Keratinocyte (primary cell): Measurements from ENCODE around the gene NLRP14. TPM values are rescaled to one million over a fixed set of nuclear protein-coding genes. Genes with fewer than 3 reads are reported as not detected.

ENCODE experiments used
- DNase-seq: peaks from one replicate; pipeline ENCODE4 v3.0.0-alpha.2; 2011; ENCODE audit warnings: low read depth, missing footprints, low spot score
- FAIRE-seq: peaks from 2 replicates; lab custom pipeline; 2011; peaks lifted over from hg19 to GRCh38; lab: Jason Lieb, UNC
- H2AFZ ChIP-seq: 2 replicates; pipeline ENCODE4 v1.6.0; 2012; ENCODE audit warnings: low read length, control low read depth, inconsistent platforms; ENCODE audit not compliant: control insufficient read depth
- H3K27ac ChIP-seq: 2 replicates; pipeline ENCODE4 v1.5.1; 2011; ENCODE audit warnings: low read length; ENCODE audit not compliant: control insufficient read depth, insufficient read depth
- H3K27me3 ChIP-seq: 3 replicates; pipeline ENCODE4 v1.6.0; 2011; ENCODE audit warnings: low read length; ENCODE audit not compliant: control insufficient read depth, insufficient read depth; ENCODE audit errors: extremely low read depth
- H3K36me3 ChIP-seq, 2 experiments: 2 replicates in 1 of 2; 3 replicates in 1 of 2; pipeline ENCODE4 v1.5.1; 2011; ENCODE audit warnings: low read length in 2 of 2, mild to moderate bottlenecking in 1 of 2; ENCODE audit not compliant: control insufficient read depth in 2 of 2, insufficient read depth in 2 of 2; ENCODE audit errors: extremely low read depth in 1 of 2
- H3K4me1 ChIP-seq: 3 replicates; pipeline ENCODE4 v1.5.1; 2011; ENCODE audit warnings: low read length; ENCODE audit not compliant: control insufficient read depth, insufficient read depth; ENCODE audit errors: extremely low read depth
- H3K4me2 ChIP-seq: 3 replicates; pipeline ENCODE4 v1.6.0; 2011; ENCODE audit warnings: low read depth, low read length; ENCODE audit not compliant: control insufficient read depth, insufficient read depth; ENCODE audit errors: extremely low read depth
- H3K4me3 ChIP-seq, 3 experiments: fragments of 200-600 bp in 1 of 3; sonication (generic) in 1 of 3; 2 replicates in 2 of 3; 3 replicates in 1 of 3; pipeline ENCODE4 v1.5.1; 2011 to 2016; ENCODE audit warnings: low read length in 3 of 3, mild to moderate bottlenecking in 3 of 3, control low read depth in 2 of 3, inconsistent platforms in 1 of 3, low read depth in 1 of 3, mixed read lengths in 1 of 3, mixed run types in 1 of 3, moderate library complexity in 1 of 3; ENCODE audit not compliant: control insufficient read depth in 2 of 3, insufficient read depth in 2 of 3; ENCODE audit errors: extremely low read depth in 1 of 3
- H3K79me2 ChIP-seq: 2 replicates; pipeline ENCODE4 v1.6.0; 2012; ENCODE audit warnings: low read length; ENCODE audit not compliant: control insufficient read depth, insufficient read depth
- H3K9ac ChIP-seq: 3 replicates; pipeline ENCODE4 v1.6.0; 2011; ENCODE audit warnings: low read length; ENCODE audit not compliant: control insufficient read depth, insufficient read depth; ENCODE audit errors: extremely low read depth
- H3K9me1 ChIP-seq: 3 replicates; pipeline ENCODE4 v1.6.0; 2011; ENCODE audit warnings: low read length; ENCODE audit not compliant: control insufficient read depth, insufficient read depth; ENCODE audit errors: extremely low read depth
- H3K9me3 ChIP-seq: 2 replicates; pipeline ENCODE4 v1.5.1; 2012; ENCODE audit warnings: low read depth, low read length; ENCODE audit not compliant: control insufficient read depth
- H4K20me1 ChIP-seq: 3 replicates; pipeline ENCODE4 v1.6.0; 2011; ENCODE audit warnings: low read length; ENCODE audit not compliant: control insufficient read depth, insufficient read depth; ENCODE audit errors: extremely low read depth
- EZH2 ChIP-seq: IDR thresholded peaks from one replicate; pipeline ENCODE4 v1.6.1; 2012; ENCODE audit warnings: inconsistent platforms, mild to moderate bottlenecking, low read length, moderate library complexity
- dilution Hi-C: fragments of 300-500 bp; cut with MboI; formaldehyde crosslinking; loops from one replicate; pipeline ENCODE4 v1.7.0; 2020; ENCODE audit warnings: low sequenced_read_pairs; ENCODE audit not compliant: extremely low pct_ligation_motif_present
- polyA plus RNA-seq, 5 experiments: library from polyadenylated mRNA; depleted of rRNA in 3 of 5; stranded (reverse) in 3 of 5; stranded (forward) in 1 of 5; unstranded in 1 of 5; fragments of >200 nt; gene quantifications; 1 replicate in 1 of 5; 2 replicates in 3 of 5; 3 replicates in 1 of 5; pipeline versions ENCODE4 v1.2.1 to v1.2.3, GENCODE V29; 2011 to 2012; ENCODE audit warnings: missing spikeins in 2 of 5, low read depth in 1 of 5, low replicate concordance in 1 of 5
- TF ChIP-seq, protein P1 (sequence below), 3 experiments: IDR thresholded peaks in 1 of 3; conservative IDR thresholded peaks in 1 of 3; optimal IDR thresholded peaks in 1 of 3; 2 replicates in 2 of 3; 3 replicates in 1 of 3; pipeline versions ENCODE3 to v1.5.1; 2011; ENCODE audit warnings: low read length in 3 of 3, mild to moderate bottlenecking in 3 of 3, moderate library complexity in 2 of 3, control low read depth in 1 of 3, inconsistent platforms in 1 of 3; ENCODE audit not compliant: insufficient read depth in 2 of 3; ENCODE audit errors: extremely low read depth in 1 of 3

The NLRP14 gene
- polyA plus RNA-seq, 1 donor (not counting 4 experiments of a cell fraction or from before 2014, with no cell fraction given): 0.03 TPM

DNA sequence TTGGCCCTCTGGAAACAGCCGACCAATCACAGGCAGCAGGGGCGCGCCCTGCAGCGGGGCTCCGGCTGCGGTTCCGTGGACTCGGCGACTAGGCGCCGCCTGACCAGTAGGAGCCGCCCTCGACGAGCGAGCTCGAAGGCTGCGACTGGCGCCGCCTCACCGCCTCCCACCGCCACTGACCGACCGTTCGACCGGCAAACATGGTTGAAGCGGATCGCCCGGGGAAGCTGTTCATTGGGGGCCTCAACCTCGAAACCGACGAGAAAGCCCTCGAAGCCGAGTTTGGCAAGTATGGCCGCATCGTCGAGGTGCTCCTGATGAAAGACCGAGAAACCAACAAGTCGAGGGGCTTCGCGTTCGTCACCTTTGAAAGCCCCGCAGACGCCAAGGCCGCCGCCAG is 68.6 kb downstream of the NLRP14 start, which contains the start of gene RBMXL2:
TSS of gene RBMXL2 (plus strand) at position 78 of the 400 bp plus-strand sequence. CDS start at position 201, 123 bp downstream.
- H3K9me3 ChIP-seq: no peaks in the 10 kb centered on the region
- TF ChIP-seq, protein P1, sequence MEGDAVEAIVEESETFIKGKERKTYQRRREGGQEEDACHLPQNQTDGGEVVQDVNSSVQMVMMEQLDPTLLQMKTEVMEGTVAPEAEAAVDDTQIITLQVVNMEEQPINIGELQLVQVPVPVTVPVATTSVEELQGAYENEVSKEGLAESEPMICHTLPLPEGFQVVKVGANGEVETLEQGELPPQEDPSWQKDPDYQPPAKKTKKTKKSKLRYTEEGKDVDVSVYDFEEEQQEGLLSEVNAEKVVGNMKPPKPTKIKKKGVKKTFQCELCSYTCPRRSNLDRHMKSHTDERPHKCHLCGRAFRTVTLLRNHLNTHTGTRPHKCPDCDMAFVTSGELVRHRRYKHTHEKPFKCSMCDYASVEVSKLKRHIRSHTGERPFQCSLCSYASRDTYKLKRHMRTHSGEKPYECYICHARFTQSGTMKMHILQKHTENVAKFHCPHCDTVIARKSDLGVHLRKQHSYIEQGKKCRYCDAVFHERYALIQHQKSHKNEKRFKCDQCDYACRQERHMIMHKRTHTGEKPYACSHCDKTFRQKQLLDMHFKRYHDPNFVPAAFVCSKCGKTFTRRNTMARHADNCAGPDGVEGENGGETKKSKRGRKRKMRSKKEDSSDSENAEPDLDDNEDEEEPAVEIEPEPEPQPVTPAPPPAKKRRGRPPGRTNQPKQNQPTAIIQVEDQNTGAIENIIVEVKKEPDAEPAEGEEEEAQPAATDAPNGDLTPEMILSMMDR (optimal IDR thresholded peaks at IDR 0.05 in 1 of 3, IDR thresholded peaks at IDR 0.05 in 1 of 3, conservative IDR thresholded peaks at IDR 0.05 in 1 of 3; ENCODE audit: extremely low read depth in 1 of 3, insufficient read depth in 2 of 3, low read length in 3 of 3): no peak
- no peak for TF ChIP-seq EZH2
- no peak within 1 kb of the TSS for H2AFZ ChIP-seq
- DNase-seq (no peak), FAIRE-seq (no peak)
- no peak within 1 kb of the TSS for H3K9ac ChIP-seq
- H3K27ac ChIP-seq: no peak within 1 kb of the TSS
- no peaks in the 10 kb centered on the region for H3K4me1 ChIP-seq
- H3K36me3 ChIP-seq: no peaks in the 10 kb centered on the region
- H3K4me3 ChIP-seq: no peak within 1 kb of the TSS
- H3K9me1 ChIP-seq: no peaks in the 10 kb centered on the region
- dilution Hi-C loops: no loop called here
- no peak within 1 kb of the TSS for H3K4me2 ChIP-seq
- H3K27me3 ChIP-seq: peaks cover 4% of the 10 kb centered on the region
- no peaks in the 10 kb centered on the region for H4K20me1 ChIP-seq
- H3K79me2 ChIP-seq: no peaks in the 10 kb centered on the region

DNA sequence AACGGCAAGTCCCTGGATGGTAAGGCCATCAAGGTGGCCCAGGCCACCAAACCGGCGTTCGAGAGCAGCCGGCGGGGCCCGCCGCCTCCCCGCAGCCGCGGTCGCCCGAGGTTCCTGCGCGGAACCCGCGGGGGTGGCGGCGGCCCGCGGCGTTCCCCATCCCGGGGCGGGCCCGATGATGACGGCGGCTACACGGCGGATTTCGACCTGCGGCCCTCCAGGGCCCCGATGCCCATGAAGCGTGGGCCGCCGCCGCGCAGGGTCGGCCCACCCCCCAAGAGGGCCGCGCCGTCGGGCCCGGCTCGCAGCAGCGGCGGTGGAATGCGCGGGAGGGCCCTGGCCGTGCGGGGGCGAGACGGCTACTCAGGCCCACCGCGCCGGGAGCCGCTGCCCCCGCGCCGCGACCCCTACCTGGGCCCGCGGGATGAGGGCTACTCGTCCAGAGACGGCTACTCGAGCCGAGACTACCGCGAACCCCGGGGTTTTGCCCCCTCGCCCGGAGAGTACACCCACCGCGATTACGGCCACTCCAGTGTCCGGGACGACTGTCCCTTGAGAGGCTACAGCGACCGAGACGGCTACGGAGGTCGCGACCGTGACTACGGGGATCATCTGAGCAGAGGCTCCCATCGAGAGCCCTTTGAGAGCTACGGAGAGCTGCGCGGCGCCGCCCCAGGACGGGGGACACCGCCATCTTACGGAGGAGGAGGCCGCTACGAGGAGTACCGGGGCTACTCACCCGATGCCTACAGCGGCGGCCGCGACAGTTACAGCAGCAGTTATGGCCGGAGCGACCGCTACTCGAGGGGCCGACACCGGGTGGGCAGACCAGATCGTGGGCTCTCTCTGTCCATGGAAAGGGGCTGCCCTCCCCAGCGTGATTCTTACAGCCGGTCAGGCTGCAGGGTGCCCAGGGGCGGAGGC is 69.3 kb downstream of the NLRP14 start:
- no peak overlapping the region for H3K9ac ChIP-seq
- no peaks in the 10 kb centered on the region for H4K20me1 ChIP-seq
- no peak overlapping the region for H3K4me2 ChIP-seq
- H3K27me3 ChIP-seq: peaks cover 4% of the 10 kb centered on the region
- no peak overlapping the region for H3K27ac ChIP-seq
- no peaks in the 10 kb centered on the region for H3K79me2 ChIP-seq
- H3K4me3 ChIP-seq: no peak overlapping the region
- DNase-seq (no peak), FAIRE-seq (no peak)
- H2AFZ ChIP-seq: no peak overlapping the region
- H3K9me3 ChIP-seq: no peaks in the 10 kb centered on the region
- dilution Hi-C loops: no loop called here
- no peaks in the 10 kb centered on the region for H3K9me1 ChIP-seq
- H3K4me1 ChIP-seq: no peaks in the 10 kb centered on the region
- no peaks in the 10 kb centered on the region for H3K36me3 ChIP-seq
- TF ChIP-seq, protein P1 (optimal IDR thresholded peaks at IDR 0.05 in 1 of 3, IDR thresholded peaks at IDR 0.05 in 1 of 3, conservative IDR thresholded peaks at IDR 0.05 in 1 of 3; ENCODE audit: extremely low read depth in 1 of 3, insufficient read depth in 2 of 3, low read length in 3 of 3): no peak
- no peak for TF ChIP-seq EZH2
